ENCODE data around the gene MT1G. TPM values are rescaled to one million over a fixed set of nuclear protein-coding genes. Genes with fewer than 3 reads are reported as not detected.
A peak's percentile ranks its signal among the peaks of the same experiment; 100 is the strongest.

Gene MT1G
- total RNA-seq, 2 donors from 2014 or later = 22.4 to 484 TPM

- ATAC-seq = no peak
- intact Hi-C loops (cut with DNase I, micrococcal nuclease) = no loop called here
- DNase-seq = no peak
Measured at GRCh38 chr16:56643833-56644232, 24.0 kb downstream of the MT1G start.

GRCh38 chr16:56643080-56643778 is 24.6 kb downstream of the MT1G start:
- ATAC-seq (peak; percentile 88), DNase-seq (peak; percentile 90 to 91)
- intact Hi-C loops (cut with DNase I, micrococcal nuclease) = no loop called here

GRCh38 chr16:56641166-56641565 is 26.7 kb downstream of the MT1G start:
- DNase-seq (no peak), ATAC-seq (no peak)
- intact Hi-C loops (cut with DNase I, micrococcal nuclease) = no loop called here

- intact Hi-C loops (cut with DNase I, micrococcal nuclease) = no loop called here
- ATAC-seq (no peak), DNase-seq (no peak)
Measured at GRCh38 chr16:56640076-56640475, 27.8 kb downstream of the MT1G start.

- intact Hi-C loops (cut with DNase I, micrococcal nuclease) = no loop called here
- no peak for DNase-seq
Measured at GRCh38 chr16:56639045-56639444, 28.8 kb downstream of the MT1G start.

GRCh38 chr16:56637814-56638750 is 29.8 kb downstream of the MT1G start, which contains the start of gene MT1A:
MT1A (plus strand) TSS chr16:56638666; CDS start chr16:56638739, 73 bp downstream.
- ATAC-seq = peak; percentile 87
- intact Hi-C loops (cut with DNase I, micrococcal nuclease) = no loop called here

More at GRCh38 chr16:56639045-56639444, 28.8 kb downstream of the MT1G start:
- ATAC-seq = peak; percentile 47

GRCh38 chr16:56636616-56637413 is 31.1 kb downstream of the MT1G start:
- intact Hi-C loops (cut with DNase I, micrococcal nuclease) = no loop called here
- no peak for ATAC-seq
- DNase-seq = no peak

More at GRCh38 chr16:56637814-56638750, 29.8 kb downstream of the MT1G start, which contains the start of gene MT1A:
- peak; percentile 84 to 87 for DNase-seq

GRCh38 chr16:56635441-56635967 is 32.4 kb downstream of the MT1G start:
- no peak for ATAC-seq

GRCh38 chr16:56634715-56635440 is 33.0 kb downstream of the MT1G start:
- ATAC-seq = no peak
- intact Hi-C loops (cut with DNase I, micrococcal nuclease) = no loop called here
- no peak for DNase-seq

More at GRCh38 chr16:56635441-56635967, 32.4 kb downstream of the MT1G start:
- intact Hi-C loops (cut with DNase I, micrococcal nuclease) = no loop called here
- DNase-seq = no peak

GRCh38 chr16:56633535-56633934 is 34.3 kb downstream of the MT1G start:
- intact Hi-C loops (cut with DNase I, micrococcal nuclease) = no loop called here
- DNase-seq = no peak
- ATAC-seq = no peak

GRCh38 chr16:56632848-56633365 is 35.0 kb downstream of the MT1G start:
- intact Hi-C loops (cut with DNase I, micrococcal nuclease) = no loop called here

GRCh38 chr16:56632156-56632847 is 35.6 kb downstream of the MT1G start, which contains the start of gene MT1M:
MT1M (plus strand) TSS chr16:56632659; CDS start chr16:56632732, 73 bp downstream.
- ATAC-seq (peak; percentile 90), DNase-seq (peak in 1 of 2 donors; percentile 60)
- intact Hi-C loops (cut with DNase I, micrococcal nuclease) = no loop called here

More at GRCh38 chr16:56632848-56633365, 35.0 kb downstream of the MT1G start:
- DNase-seq (no peak), ATAC-seq (peak; percentile 65)

- DNase-seq = no peak
- intact Hi-C loops (cut with DNase I, micrococcal nuclease) = no loop called here
- ATAC-seq = no peak
Measured at GRCh38 chr16:56631832-56632155, 36.1 kb downstream of the MT1G start.

- ATAC-seq (no peak), DNase-seq (no peak)
- intact Hi-C loops (cut with DNase I, micrococcal nuclease) = no loop called here
Measured at GRCh38 chr16:56631197-56631596, 36.7 kb downstream of the MT1G start.

- DNase-seq (no peak), ATAC-seq (no peak)
- intact Hi-C loops (cut with DNase I, micrococcal nuclease) = no loop called here
Measured at GRCh38 chr16:56630134-56630533, 37.7 kb downstream of the MT1G start.

- no peak for DNase-seq
- intact Hi-C loops (cut with DNase I, micrococcal nuclease) = no loop called here
- ATAC-seq = no peak
Measured at GRCh38 chr16:56629531-56629930, 38.3 kb downstream of the MT1G start.

Data from left colon (tissue), 2 donors.